Measurements from ENCODE around the gene LBX2. TPM values are rescaled to one million over a fixed set of nuclear protein-coding genes. Genes with fewer than 3 reads are reported as not detected.

Gene LBX2
- total RNA-seq, 4 donors from 2014 or later = 0.59 TPM; not detected in 3

- Histone ChIP-seq H3K27ac (no peak overlapping the region), H3K4me1 (peaks cover 27 to 41% of the 10 kb centered on the region in 2 donors), H3K4me3 (no peak overlapping the region), H3K9me3 (no peaks in the 10 kb centered on the region), H3K27me3 (peaks cover 42 to 76% (median 57%) of the 10 kb centered on the region in 3 donors), H3K36me3 (peaks cover 0 to 11% of the 10 kb centered on the region in 2 donors)
- TF ChIP-seq POLR2A (IDR thresholded peaks at IDR 0.05) = no peak
- TF ChIP-seq, protein P1, sequence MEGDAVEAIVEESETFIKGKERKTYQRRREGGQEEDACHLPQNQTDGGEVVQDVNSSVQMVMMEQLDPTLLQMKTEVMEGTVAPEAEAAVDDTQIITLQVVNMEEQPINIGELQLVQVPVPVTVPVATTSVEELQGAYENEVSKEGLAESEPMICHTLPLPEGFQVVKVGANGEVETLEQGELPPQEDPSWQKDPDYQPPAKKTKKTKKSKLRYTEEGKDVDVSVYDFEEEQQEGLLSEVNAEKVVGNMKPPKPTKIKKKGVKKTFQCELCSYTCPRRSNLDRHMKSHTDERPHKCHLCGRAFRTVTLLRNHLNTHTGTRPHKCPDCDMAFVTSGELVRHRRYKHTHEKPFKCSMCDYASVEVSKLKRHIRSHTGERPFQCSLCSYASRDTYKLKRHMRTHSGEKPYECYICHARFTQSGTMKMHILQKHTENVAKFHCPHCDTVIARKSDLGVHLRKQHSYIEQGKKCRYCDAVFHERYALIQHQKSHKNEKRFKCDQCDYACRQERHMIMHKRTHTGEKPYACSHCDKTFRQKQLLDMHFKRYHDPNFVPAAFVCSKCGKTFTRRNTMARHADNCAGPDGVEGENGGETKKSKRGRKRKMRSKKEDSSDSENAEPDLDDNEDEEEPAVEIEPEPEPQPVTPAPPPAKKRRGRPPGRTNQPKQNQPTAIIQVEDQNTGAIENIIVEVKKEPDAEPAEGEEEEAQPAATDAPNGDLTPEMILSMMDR (IDR thresholded peaks at IDR 0.05 in 4 of 5, conservative IDR thresholded peaks at IDR 0.05 in 1 of 5) = no peak
- in situ Hi-C loops (cut with MboI; ENCODE audit: low sequenced_read_pairs in 4 of 4) = no loop called here
- no peak for DNase-seq
- intact Hi-C loops (cut with DNase I; ENCODE audit: low total_unique reads) = no loop called here
- ATAC-seq = no peak
These were observed 1.2 kb upstream of the LBX2 start for GRCh38 chr2:74500578-74500946.

- ATAC-seq (no peak), DNase-seq (no peak)
- Histone ChIP-seq H3K27me3 (peaks cover 42 to 74% (median 57%) of the 10 kb centered on the region in 3 donors), H3K9me3 (no peaks in the 10 kb centered on the region), H3K4me3 (peak overlapping the region in 1 of 4 donors; percentile 48), H3K4me1 (peaks cover 26 to 39% of the 10 kb centered on the region in 2 donors), H3K36me3 (peaks cover 0 to 6% of the 10 kb centered on the region in 2 donors), H3K27ac (no peak overlapping the region)
- intact Hi-C loops (cut with DNase I; ENCODE audit: low total_unique reads) (no loop called here), in situ Hi-C loops (cut with MboI; ENCODE audit: low sequenced_read_pairs in 4 of 4) (no loop called here)
- TF ChIP-seq POLR2A (IDR thresholded peaks at IDR 0.05) = no peak
- TF ChIP-seq, protein P1 (IDR thresholded peaks at IDR 0.05 in 4 of 5, conservative IDR thresholded peaks at IDR 0.05 in 1 of 5) = no peak
These were observed 656 bp upstream of the LBX2 start for GRCh38 chr2:74499940-74500577.

DNA sequence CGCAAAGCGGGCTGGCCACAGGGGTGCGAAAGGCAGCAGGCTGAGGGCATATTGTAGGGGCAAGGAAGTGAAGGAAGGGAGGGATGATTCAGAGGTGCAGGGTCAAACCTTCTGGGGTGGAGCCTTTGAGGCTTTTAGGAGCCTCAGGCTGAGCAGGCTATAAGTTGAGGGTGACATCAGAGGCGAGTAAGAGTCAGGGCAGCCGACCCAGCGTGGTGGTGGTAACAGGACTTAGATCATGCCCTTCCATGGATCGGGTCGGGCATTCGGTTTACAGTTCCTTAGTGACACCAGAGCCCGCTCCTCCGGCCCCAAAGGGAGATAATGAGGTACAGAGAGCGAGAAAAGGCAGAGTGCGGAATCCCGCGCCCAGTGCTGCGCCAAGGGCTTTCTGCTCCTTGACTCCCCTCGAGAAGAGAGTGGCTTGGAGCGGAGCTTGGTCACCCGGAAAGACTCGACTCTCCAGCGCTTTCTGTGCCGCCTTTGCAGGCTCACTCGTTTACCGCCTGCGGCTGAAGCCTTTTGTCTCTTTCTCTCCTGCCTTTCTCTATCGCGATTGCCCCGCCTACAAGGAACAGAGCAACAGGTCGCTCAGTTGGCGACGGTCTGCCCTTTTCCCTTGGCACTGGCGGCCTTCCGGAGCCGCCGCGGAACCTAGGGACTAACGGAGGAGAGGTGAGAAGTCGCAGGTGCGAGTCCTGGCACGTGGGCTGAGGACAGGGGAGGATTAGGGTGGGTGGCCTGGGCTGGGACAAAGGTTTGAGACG lies 720 bp downstream of the LBX2 start:
- in situ Hi-C loops (cut with MboI; ENCODE audit: low sequenced_read_pairs in 4 of 4) (no loop called here), intact Hi-C loops (cut with DNase I; ENCODE audit: low total_unique reads) (no loop called here)
- no peak overlapping the region for H3K27ac ChIP-seq
- peak overlapping the region; percentile 32 to 48 (median 44) for H3K4me3 ChIP-seq
- no peak for DNase-seq
- H3K36me3 ChIP-seq = peaks cover 0 to 9% of the 10 kb centered on the region in 2 donors
- no peaks in the 10 kb centered on the region for H3K9me3 ChIP-seq
- ATAC-seq = peak in 1 of 2 donors; percentile 10
- peaks cover 42 to 67% (median 57%) of the 10 kb centered on the region in 3 donors for H3K27me3 ChIP-seq
- peaks cover 22 to 30% of the 10 kb centered on the region in 2 donors for H3K4me1 ChIP-seq
- TF ChIP-seq, protein P1 (IDR thresholded peaks at IDR 0.05 in 4 of 5, conservative IDR thresholded peaks at IDR 0.05 in 1 of 5) = no peak
- no peak for TF ChIP-seq POLR2A (IDR thresholded peaks at IDR 0.05)

DNA sequence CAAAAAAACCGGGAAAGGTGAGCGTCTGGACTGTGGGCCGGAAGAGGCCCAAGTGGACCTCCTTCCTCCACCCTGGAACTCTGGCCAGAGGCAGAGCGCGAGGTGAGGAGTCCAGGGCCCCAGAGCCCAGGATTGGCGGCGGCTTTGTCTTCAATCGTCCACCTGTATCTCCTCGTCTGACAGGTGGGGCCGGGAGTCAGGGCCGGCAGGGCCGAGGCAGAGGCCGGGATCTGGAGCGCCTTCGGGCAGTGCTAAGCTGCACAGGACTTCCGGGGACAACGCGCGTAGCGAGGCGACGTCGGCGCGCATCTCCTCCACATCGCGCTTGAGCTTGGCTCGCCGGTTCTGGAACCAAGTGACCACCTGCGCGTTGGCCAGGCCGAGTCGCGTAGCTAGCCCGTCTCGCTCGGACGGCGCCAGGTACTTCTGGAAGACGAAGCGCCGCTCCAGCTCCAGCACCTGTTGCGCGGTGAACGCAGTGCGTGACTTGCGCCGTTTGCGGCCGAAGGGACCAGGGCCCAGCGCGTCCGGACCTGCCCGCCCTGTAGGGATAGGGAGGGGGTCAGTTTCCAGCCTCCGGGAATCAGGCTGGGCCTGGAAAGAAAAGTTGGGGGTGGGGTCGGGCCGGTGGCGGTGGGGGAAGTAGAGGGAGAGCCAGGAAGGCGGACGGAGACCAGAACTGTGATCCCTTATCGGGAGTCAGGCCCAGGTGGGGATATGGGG lies 1.5 kb downstream of the LBX2 start:
- Histone ChIP-seq H3K27ac (no peak overlapping the region), H3K9me3 (no peaks in the 10 kb centered on the region), H3K36me3 (peaks cover 0 to 16% of the 10 kb centered on the region in 2 donors), H3K4me1 (peaks cover 22 to 26% of the 10 kb centered on the region in 2 donors), H3K27me3 (peaks cover 42 to 59% (median 51%) of the 10 kb centered on the region in 3 donors), H3K4me3 (peak overlapping the region; percentile 32 to 48 (median 44))
- no peak for ATAC-seq
- in situ Hi-C loops (cut with MboI; ENCODE audit: low sequenced_read_pairs in 4 of 4) = no loop called here
- no peak for DNase-seq
- no peak for TF ChIP-seq POLR2A (IDR thresholded peaks at IDR 0.05)
- TF ChIP-seq, protein P1 (IDR thresholded peaks at IDR 0.05 in 4 of 5, conservative IDR thresholded peaks at IDR 0.05 in 1 of 5) = no peak
- intact Hi-C loops (cut with DNase I; ENCODE audit: low total_unique reads) = no loop called here
